Measurements from ENCODE around the gene COL4A1. TPM values are rescaled to one million over a fixed set of nuclear protein-coding genes. Genes with fewer than 3 reads are reported as not detected.

COL4A1 gene
- total RNA-seq, 1 experiment from 2014 or later, result 207 TPM

- no peak for DNase-seq (ENCODE audit: low read depth)
These were observed 13.9 kb downstream of the COL4A1 start for GRCh38 chr13:110293037-110293436.

GRCh38 chr13:110291286-110291685 lies 15.7 kb downstream of the COL4A1 start:
- no peak for DNase-seq (ENCODE audit: low read depth)

- DNase-seq (ENCODE audit: low read depth), result no peak
These were observed 16.1 kb downstream of the COL4A1 start for GRCh38 chr13:110290826-110291225.

GRCh38 chr13:110290153-110290552 lies 16.8 kb downstream of the COL4A1 start:
- no peak for DNase-seq (ENCODE audit: low read depth)

GRCh38 chr13:110289661-110290060 lies 17.3 kb downstream of the COL4A1 start:
- DNase-seq (ENCODE audit: low read depth), result no peak

GRCh38 chr13:110289174-110289573 lies 17.8 kb downstream of the COL4A1 start:
- DNase-seq (ENCODE audit: low read depth), result no peak

- DNase-seq (ENCODE audit: low read depth), result peak; percentile 91
These were observed 19.8 kb downstream of the COL4A1 start for GRCh38 chr13:110286833-110287819.

- no peak for DNase-seq (ENCODE audit: low read depth)
These were observed 20.7 kb downstream of the COL4A1 start for GRCh38 chr13:110285991-110286832.

- DNase-seq (ENCODE audit: low read depth), result no peak
These were observed 22.0 kb downstream of the COL4A1 start for GRCh38 chr13:110284779-110285484.

- peak; percentile 56 for DNase-seq (ENCODE audit: low read depth)
These were observed 23.0 kb downstream of the COL4A1 start for GRCh38 chr13:110283736-110284517.

GRCh38 chr13:110282316-110282841 lies 24.6 kb downstream of the COL4A1 start:
- no peak for DNase-seq (ENCODE audit: low read depth)

- DNase-seq (ENCODE audit: low read depth), result no peak
These were observed 25.2 kb downstream of the COL4A1 start for GRCh38 chr13:110281736-110282135.

- DNase-seq (ENCODE audit: low read depth), result no peak
These were observed 25.8 kb downstream of the COL4A1 start for GRCh38 chr13:110280985-110281688.

- peak; percentile 15 for DNase-seq (ENCODE audit: low read depth)
These were observed 26.6 kb downstream of the COL4A1 start for GRCh38 chr13:110280231-110280813.

GRCh38 chr13:110279684-110280083 lies 27.3 kb downstream of the COL4A1 start:
- no peak for DNase-seq (ENCODE audit: low read depth)

GRCh38 chr13:110278859-110279258 lies 28.1 kb downstream of the COL4A1 start:
- DNase-seq (ENCODE audit: low read depth), result no peak

GRCh38 chr13:110277357-110277975 lies 29.5 kb downstream of the COL4A1 start:
- no peak for DNase-seq (ENCODE audit: low read depth)

GRCh38 chr13:110276553-110276950 lies 30.4 kb downstream of the COL4A1 start:
- DNase-seq (ENCODE audit: low read depth), result no peak

GRCh38 chr13:110275931-110276552 lies 30.9 kb downstream of the COL4A1 start:
- DNase-seq (ENCODE audit: low read depth), result no peak

Measured in RPMI7951 (cell line).